HL-60/S4 treated with retinoic acid at 250 ng/mL for 4 days and 3 days (cell line): ENCODE data around the gene LSP1.

ENCODE experiments used
- in situ Hi-C: fragments of 300-500 bp; cut with MboI; formaldehyde crosslinking; loops from 2 replicates; pipeline ENCODE4 v1.7.0; 2022; ENCODE audit warnings: low sequenced_read_pairs

LSP1 gene

DNA sequence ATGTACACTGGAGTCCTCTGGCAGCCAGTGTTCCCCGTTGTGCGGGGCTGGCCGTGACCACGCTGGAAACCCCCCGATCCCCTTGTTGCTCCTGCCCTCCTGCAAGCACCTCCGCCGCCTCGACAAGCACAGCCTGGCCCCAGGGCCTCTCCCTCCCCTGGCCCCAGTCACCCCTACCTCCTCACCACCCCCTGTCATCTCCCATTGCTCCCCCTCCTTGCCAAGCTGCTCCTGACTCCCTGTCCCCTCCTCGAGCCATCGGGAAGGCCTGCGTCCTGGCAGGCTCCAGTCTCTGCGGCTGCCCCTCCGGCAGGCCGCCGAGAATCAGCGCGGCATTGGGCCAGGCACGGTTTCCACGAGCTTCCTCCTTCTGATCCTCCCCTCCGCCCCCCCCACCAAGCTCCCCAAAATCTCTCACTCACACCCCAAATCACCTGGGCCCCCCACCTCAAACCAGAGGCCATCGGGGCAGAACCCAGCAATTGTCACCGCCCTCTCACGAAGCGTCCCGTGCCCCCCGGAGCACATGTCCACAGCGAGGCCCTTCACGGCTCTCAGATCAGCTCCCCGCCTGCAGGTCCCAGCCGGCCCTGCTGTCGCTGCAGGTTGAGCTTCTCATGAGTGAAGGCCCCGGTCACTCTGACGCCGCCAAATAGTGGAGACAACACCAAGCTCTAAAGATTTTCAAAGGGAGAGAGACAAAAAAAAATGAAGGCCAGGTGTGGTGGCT is 5.7 kb upstream of the LSP1 start:
- in situ Hi-C loops = no loop called here

DNA sequence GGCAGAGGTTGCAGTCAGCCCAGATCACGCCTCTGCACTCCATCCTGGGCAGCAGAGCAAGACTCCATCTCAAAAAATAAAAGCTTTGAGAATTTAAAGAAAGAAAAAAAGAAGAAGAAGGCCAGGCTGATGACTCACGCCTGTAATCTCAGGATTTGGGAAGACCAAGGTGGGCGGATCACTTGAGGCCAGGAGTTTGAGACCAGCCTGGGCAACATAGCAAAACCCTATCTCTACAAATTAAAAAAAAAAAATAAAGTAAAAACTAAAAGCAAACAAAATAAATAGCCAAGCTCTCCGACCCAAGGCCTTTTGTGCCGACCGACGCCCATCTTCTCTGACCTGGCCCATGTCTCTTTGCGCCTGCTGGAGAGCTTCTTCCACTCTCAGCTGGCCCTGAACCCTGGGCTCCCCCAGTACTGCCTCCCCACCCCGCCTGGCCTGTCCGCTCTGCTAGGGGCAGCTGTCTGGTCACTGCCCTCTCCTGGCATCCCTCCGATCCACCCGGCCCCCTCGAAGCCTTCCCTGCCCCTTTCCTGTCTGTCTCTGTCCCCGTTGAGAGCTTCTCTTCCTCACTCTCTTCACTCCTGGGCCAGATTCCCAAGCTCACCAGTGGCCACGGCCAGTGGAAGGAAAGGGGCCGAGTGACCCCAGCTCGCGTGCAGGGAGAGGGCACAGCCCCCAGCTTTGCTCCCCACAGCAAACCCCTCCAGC is 4.8 kb upstream of the LSP1 start:
- in situ Hi-C loops = no loop called here

GRCh38 chr11:1848640-1849430 is 4.0 kb upstream of the LSP1 start:
- in situ Hi-C loops = no loop called here

DNA sequence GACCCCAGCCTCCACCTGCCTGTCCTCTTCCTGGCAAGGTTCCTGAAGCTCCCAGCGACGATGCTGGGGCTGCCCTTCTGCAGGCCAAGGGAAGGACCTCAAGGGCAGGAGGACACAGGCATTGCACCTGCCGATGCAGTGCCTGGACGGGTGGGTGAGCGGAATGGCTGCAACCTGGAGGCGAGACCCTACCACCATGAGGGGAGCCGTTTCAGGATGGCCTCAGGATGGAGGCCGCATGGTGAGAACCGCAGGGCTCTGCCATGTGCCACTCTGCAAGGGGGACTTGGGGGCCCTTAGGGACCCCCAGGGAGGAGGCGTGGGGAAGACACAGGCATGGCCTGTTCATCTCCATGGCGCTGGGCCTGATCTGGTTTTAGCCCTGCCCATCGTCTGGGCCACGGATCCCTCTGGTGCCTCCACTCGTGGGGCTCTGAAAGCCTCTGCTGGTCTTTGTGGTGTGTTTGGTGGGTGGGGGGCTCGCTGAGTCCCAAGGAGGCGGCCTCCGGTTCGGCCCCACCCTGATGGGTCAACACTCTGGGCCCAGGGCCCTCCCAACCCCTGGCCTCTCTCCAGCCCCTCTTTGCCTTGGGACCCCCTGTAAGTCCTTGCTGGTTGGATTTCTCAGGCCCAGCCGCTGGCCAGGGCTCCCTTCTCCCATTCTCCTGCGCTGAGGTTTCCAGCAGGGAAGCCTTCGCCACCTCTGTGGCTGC is 1.3 kb upstream of the LSP1 start:
- in situ Hi-C loops = no loop called here

- in situ Hi-C loops = no loop called here
Observed at GRCh38 chr11:1852271-1852876, 510 bp upstream of the LSP1 start.

GRCh38 chr11:1853376-1854131 is 670 bp downstream of the LSP1 start:
- in situ Hi-C loops = no loop called here

DNA sequence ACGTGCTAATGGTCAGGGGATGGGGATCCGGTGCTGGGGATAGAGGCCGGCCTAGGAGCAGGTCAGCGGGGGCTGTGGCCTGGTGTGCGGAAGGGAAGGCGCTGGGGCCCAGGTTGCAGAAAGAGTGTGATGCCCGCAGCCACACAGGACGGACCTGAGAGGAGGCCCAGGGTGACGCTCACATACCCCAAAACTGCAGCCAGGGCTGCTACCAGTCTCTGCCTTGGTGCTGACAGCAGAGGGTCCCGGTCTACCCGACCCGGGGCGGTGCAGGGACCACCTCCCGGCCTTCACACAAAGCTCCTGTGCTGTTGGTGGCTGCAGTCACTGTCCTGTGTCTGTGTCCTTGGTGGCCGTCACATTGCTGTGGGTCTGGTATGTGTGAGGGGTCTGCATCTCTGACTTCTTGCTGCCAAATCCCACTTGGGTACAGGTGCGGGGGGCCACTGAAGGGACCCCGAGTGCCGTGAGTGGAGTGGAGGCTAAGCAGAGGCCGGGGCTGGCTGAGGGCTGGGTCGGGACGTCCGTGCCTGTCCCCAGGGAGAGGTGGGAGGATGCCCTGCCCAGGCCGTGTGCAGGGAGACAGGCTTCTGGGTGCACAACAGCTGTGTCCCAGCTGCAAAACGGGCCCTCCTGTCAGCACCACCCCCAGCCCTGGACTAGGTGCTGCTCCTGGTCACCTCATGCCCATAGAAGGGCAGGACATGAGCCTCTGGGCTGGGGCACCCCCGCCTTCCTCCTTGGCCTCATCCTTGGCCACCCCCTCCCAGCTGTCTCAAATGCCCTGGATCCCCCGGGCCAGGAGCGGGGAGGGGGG is 1.5 kb downstream of the LSP1 start:
- in situ Hi-C loops = no loop called here

DNA sequence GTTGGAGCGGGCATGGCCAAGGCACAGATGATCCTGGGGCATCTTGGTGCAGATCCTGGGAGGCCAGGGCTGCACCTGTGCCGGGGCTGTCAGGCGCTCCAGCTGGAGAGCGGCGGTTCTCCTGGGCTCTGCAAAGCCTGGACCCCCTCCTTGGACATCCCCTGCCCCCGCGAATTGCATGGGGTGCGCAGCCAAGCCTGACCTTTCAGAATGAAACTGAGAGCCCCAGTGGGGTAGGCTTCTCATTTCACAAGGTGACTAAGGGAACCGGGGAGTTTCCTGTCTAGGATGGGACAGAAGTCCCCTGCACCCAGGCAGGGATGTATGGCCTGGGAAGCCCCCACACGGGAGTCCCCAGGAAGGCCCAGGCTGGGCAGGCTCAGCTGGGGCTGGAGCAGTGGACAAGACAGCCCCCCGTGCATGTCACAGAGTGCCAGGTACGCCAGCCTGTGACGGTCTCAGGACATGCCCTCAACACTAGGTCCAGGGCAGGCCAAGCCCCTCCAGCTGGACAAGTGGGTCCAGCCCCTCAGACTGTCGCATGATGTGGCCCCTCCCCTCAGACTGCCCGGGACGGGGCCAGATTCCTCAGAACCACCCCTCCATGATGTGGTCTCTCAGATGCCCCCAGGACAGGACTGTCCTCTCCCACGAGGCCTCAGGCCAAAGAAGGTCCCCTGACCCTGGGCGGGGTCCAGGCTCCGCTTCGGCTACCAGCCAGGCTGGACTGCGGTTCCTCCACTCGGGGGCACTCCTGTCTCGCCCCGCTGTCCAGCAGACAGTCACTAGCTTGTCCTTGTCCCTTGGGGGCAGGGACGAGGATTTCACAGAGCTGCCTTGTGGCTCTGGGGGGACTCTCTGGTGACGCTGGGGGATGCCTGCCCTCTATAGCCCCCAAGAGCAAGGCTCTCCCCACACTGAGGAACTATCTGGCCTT is 2.3 kb downstream of the LSP1 start:
- in situ Hi-C loops = no loop called here

GRCh38 chr11:1855886-1856265 is 3.0 kb downstream of the LSP1 start:
- in situ Hi-C loops = no loop called here

GRCh38 chr11:1856306-1857005 is 3.6 kb downstream of the LSP1 start:
- in situ Hi-C loops = no loop called here

DNA sequence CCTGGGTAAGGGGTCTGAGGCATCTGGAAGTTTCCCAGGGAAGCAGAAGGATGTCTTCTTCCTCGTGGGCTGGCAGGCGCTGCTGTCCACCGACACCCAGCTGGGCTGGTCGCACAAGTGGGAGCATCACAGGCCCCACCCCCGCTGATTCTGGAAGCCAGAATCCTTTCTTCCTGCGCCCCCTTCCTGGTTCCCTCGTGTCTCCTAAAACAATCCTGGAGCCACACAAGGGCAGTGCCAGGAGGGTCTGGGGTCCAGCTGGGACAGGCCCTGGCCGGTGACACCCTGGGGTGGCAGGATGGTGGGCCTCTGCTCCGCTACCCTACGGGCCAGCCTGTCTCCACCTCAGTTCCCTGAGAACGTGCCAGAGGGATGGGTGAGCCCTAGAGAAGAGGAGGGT is 4.2 kb downstream of the LSP1 start:
- in situ Hi-C loops = no loop called here

DNA sequence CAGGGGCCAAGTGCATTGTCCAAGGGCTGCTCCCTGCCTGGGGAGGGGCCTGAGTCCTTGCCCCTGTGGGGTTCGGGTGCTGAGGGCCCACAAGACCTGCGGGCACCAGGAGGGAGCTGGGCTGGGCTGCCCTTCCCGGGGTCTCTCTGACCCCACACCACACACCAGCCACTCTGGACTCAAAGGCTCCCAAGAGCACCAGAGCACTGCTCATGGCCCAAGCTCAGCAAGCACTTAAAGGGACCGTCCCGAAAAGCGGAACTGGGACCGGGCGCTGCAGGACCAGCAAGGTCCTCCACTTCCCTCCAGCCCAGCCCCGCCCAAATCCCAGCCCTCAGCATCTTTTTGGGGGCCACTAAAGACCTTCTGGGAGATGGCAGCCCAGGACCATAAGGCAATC is 5.3 kb downstream of the LSP1 start:
- in situ Hi-C loops = no loop called here

GRCh38 chr11:1858576-1858975 is 5.7 kb downstream of the LSP1 start:
- in situ Hi-C loops = no loop called here

GRCh38 chr11:1859004-1859403 is 6.1 kb downstream of the LSP1 start:
- in situ Hi-C loops = no loop called here

DNA sequence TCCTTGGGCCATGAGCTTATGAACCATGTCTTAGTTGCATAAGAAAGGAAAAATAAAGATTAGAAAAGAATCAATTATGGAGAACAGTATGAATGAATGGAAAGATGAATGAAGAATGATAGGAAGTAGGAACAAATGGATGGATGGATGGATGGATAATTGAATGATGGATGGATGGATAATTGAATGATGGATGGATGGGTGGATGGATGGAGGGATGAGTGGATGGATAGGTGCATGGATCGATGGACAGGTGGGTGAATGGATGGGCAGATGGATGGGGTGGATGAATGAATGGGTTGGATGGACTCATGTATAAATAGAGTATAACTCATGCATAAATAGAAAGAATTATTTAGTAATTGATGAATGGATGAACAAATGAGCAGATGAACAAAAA is 7.2 kb downstream of the LSP1 start:
- in situ Hi-C loops = no loop called here

- in situ Hi-C loops = no loop called here
Observed at GRCh38 chr11:1861435-1862411, 8.8 kb downstream of the LSP1 start.
